K562 (cell line): Measurements from ENCODE around the gene ADGRA1. TPM values are rescaled to one million over a fixed set of nuclear protein-coding genes. Genes with fewer than 3 reads are reported as not detected.

Experiments
- ATAC-seq: fragments of 200-7000 bp; cut with Tn5 transposase; 3 replicates; pipeline ENCODE4 v1.9.1; 2020; ENCODE audit warnings: moderate library complexity
- BruUV-seq: library from RNA; stranded (reverse); fragments of 400-500 nt; replicated peaks from 2 replicates; lab custom pipeline; 2021; lab: Mats Ljungman, UMichigan
- CTCF ChIA-PET: fragments of 300-600 bp; formaldehyde crosslinking; extraction: SDS; loops from one replicate; lab custom pipeline; 2021; ENCODE audit warnings: low intra/inter-chr PET ratio; lab: Yijun Ruan, JAX
- POLR2A ChIA-PET: fragments of 300-600, 350-650 bp; sonication (Branson Sonifier 250); formaldehyde crosslinking; extraction: SDS; loops from one replicate; lab custom pipeline; 2021; ENCODE audit warnings: antibody characterized with exemption, inconsistent platforms; lab: Yijun Ruan, JAX
- DNase-seq, 4 experiments: peaks; one replicate each; pipeline versions ENCODE4 v3.0.0 to v3.0.0-alpha.2; 2011 to 2018; ENCODE audit warnings: low spot score in 3 of 4, mixed read lengths in 3 of 4; ENCODE audit errors: extremely low read depth in 1 of 4
- FAIRE-seq: peaks from 2 replicates; lab custom pipeline; 2011; peaks lifted over from hg19 to GRCh38; lab: Jason Lieb, UNC
- H2AFZ ChIP-seq: 2 replicates; pipeline ENCODE4 v1.6.0; 2011; ENCODE audit warnings: low read depth, low read length, control low read depth, inconsistent platforms
- H3K27ac ChIP-seq: fragments of 200-600 bp; 3 replicates; pipeline ENCODE4 v1.8.0; 2011; ENCODE audit warnings: low read depth, mild to moderate bottlenecking, control low read depth, inconsistent platforms, low read length, moderate library complexity, mixed read lengths; ENCODE audit errors: extremely low read depth
- H3K27me3 ChIP-seq, 2 experiments: fragments of 300-600 bp in 1 of 2; 2 replicates in 1 of 2; 3 replicates in 1 of 2; pipeline versions ENCODE4 v1.6.0 to v1.8.0; 2011; ENCODE audit warnings: inconsistent platforms in 2 of 2, low read length in 2 of 2, mild to moderate bottlenecking in 1 of 2, mixed read lengths in 1 of 2, moderate library complexity in 1 of 2; ENCODE audit not compliant: control insufficient read depth in 2 of 2, insufficient read depth in 2 of 2
- H3K36me3 ChIP-seq: fragments of 300-600 bp; 3 replicates; pipeline ENCODE4 v1.8.0; 2011; ENCODE audit warnings: mild to moderate bottlenecking, low read length, inconsistent platforms; ENCODE audit not compliant: control insufficient read depth, insufficient read depth
- H3K4me1 ChIP-seq, 2 experiments: fragments of 200-600 bp in 1 of 2; replicated peaks in 1 of 2; 2 replicates in 1 of 2; 3 replicates in 1 of 2; pipeline versions ENCODE4 v1.5.1 to v1.8.0; 2011; ENCODE audit warnings: inconsistent platforms in 2 of 2, low read length in 2 of 2, mild to moderate bottlenecking in 1 of 2, mixed read lengths in 1 of 2, moderate library complexity in 1 of 2; ENCODE audit not compliant: control insufficient read depth in 2 of 2, insufficient read depth in 2 of 2
- H3K4me2 ChIP-seq: 2 replicates; pipeline ENCODE4 v1.6.1; 2011; ENCODE audit warnings: low read length, control low read depth, inconsistent platforms, mixed read lengths; ENCODE audit not compliant: insufficient read depth
- H3K4me3 ChIP-seq: fragments of 200-600 bp; sonication (generic), shearing (Covaris generic); 2 replicates; pipeline ENCODE4 v1.5.1; 2016; ENCODE audit warnings: control low read depth, inconsistent platforms
- H3K79me2 ChIP-seq: fragments of 200-600 bp; 3 replicates; pipeline ENCODE4 v1.8.0; 2011; ENCODE audit warnings: low read length, inconsistent platforms; ENCODE audit not compliant: control insufficient read depth, insufficient read depth
- H3K9ac ChIP-seq, 2 experiments: 2 replicates each; pipeline versions ENCODE4 v1.6.0 to v1.6.1; 2011; ENCODE audit warnings: low read depth in 2 of 2, low read length in 2 of 2, control low read depth in 1 of 2, inconsistent platforms in 1 of 2, mild to moderate bottlenecking in 1 of 2, mixed read lengths in 1 of 2; ENCODE audit not compliant: insufficient read depth in 1 of 2
- H3K9me1 ChIP-seq: one replicate; pipeline ENCODE4 v1.6.0; 2011; ENCODE audit warnings: inconsistent platforms, mild to moderate bottlenecking, low read length, moderate library complexity; ENCODE audit not compliant: control insufficient read depth, insufficient read depth
- H3K9me3 ChIP-seq: replicated peaks from 2 replicates; pipeline ENCODE4 v1.5.1; 2011; ENCODE audit warnings: low read depth, low read length, inconsistent platforms; ENCODE audit not compliant: control insufficient read depth, insufficient read depth
- H4K20me1 ChIP-seq: replicated peaks from 2 replicates; pipeline ENCODE4 v1.6.1; 2011; ENCODE audit warnings: low read length, inconsistent platforms, mixed read lengths; ENCODE audit not compliant: control insufficient read depth, insufficient read depth
- HDAC8 ChIP-seq: fragments of 450-650 bp; IDR thresholded peaks from 2 replicates; pipeline ENCODE4 v1.6.1; 2016; ENCODE audit warnings: mild to moderate bottlenecking, missing genetic modification characterization, moderate library complexity, missing compliant biosample characterization
- SRSF3 ChIP-seq: fragments of 200-400 bp; formaldehyde crosslinking; IDR thresholded peaks from 2 replicates; pipeline ENCODE4 v1.6.1; 2016; ENCODE audit warnings: mild to moderate bottlenecking, low read length, moderate library complexity; ENCODE audit not compliant: insufficient read depth
- ZNF444 ChIP-seq: fragments of 250-450 bp; sonication (Bioruptor Pico); IDR thresholded peaks from 2 replicates; pipeline ENCODE4 v1.4.0; 2020; ENCODE audit warnings: mild to moderate bottlenecking, moderate library complexity
- WGBS: fragments of 100-300 bp; shearing (Covaris generic); methylation state at CpG from one replicate; pipeline ENCODE4 v1.1.6; 2016; ENCODE audit warnings: low coverage, mixed read lengths; ENCODE audit not compliant: insufficient coverage; ENCODE audit errors: missing lambda C conversion rate; 5-methylcytosine and 5-hydroxymethylcytosine counted together
- in situ Hi-C: fragments of 300-500 bp; cut with MboI; formaldehyde crosslinking; loops from 4 replicates; pipeline ENCODE4 v1.15.0; 2018; ENCODE audit warnings: inconsistent platforms, mixed read lengths
- intact Hi-C: fragments of 100-400 bp; cut with micrococcal nuclease; formaldehyde crosslinking; loops from 2 replicates; pipeline ENCODE4 v1.14.2; 2022
- polyA plus RNA-seq, 8 experiments: library from polyadenylated mRNA; depleted of rRNA in 4 of 8; stranded (reverse) in 5 of 8; unstranded in 3 of 8; fragments of >200 nt; fragmentation: Nextera tagmentation in 2 of 8; fragmentation: Illumina TruSeq in 1 of 8; extraction: Ambion mirVana in 2 of 8; extraction: Trizol in 1 of 8; gene quantifications; 2 replicates each; pipeline versions ENCODE4 v1.2.1 to v1.2.3, GENCODE V29; 2011 to 2014; ENCODE audit warnings: inconsistent platforms in 1 of 8, missing spikeins in 1 of 8
- total RNA-seq, 7 experiments: library from RNA; depleted of rRNA in 6 of 7; stranded (reverse); fragments of >200 nt in 6 of 7; fragmentation: Illumina TruSeq in 2 of 7; extraction: Trizol in 2 of 7; gene quantifications; 2 replicates each; pipeline versions ENCODE4 v1.2.1 to v1.2.3, GENCODE V29; 2011 to 2021; ENCODE audit warnings: low replicate concordance in 1 of 7
- TF ChIP-seq, protein P1 (sequence below): IDR thresholded peaks from 3 replicates; pipeline ENCODE4 v1.6.1; 2011; ENCODE audit warnings: borderline replicate concordance, mild to moderate bottlenecking, moderate library complexity; ENCODE audit not compliant: insufficient read length; ENCODE audit errors: extremely low read depth

ADGRA1 gene
- total and polyA plus RNA-seq, 9 of the 15 experiments (the other 6 are each of a cell fraction or from before 2014, with no cell fraction given), result not detected

DNA sequence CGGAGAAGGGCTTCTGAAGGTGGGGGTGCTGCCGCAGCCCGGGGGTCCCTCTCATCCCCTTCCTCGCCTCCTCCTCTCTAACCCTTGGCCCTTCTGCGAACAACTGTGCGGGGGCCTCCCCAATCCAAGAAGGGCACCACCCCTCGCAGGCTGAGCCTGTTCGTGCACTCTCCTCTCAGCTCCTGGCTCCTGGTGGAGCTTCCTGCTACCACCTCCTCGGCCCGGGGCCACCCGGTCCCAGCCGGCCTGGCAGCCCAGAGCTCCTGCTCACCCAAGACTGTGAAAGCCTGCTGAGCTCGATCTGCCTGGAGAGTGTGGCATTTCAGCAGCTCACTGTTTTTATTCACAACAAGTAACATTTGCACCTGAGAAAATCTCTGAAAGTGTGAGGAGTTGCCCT lies 2.4 kb downstream of the ADGRA1 start:
- Histone ChIP-seq H3K9me1 (peaks cover 2% of the 10 kb centered on the region), H3K4me3 (no peak overlapping the region), H3K36me3 (no peaks in the 10 kb centered on the region), H3K27ac (no peak overlapping the region), H2AFZ (no peak overlapping the region), H4K20me1 (0 out of 2 replicates have a peak, but pooled peaks cover 6% of the 10 kb centered on the region), H3K9ac (no peak overlapping the region), H3K9me3 (no peaks in the 10 kb centered on the region), H3K79me2 (no peaks in the 10 kb centered on the region), H3K27me3 (peaks cover 2 to 76% of the 10 kb centered on the region in 2 experiments; a peak in 3 of 5 replicates), H3K4me2 (no peak overlapping the region), H3K4me1 (peaks cover 0 to 7% of the 10 kb centered on the region in 2 experiments; a peak in 1 of 5 replicates)
- BruUV-seq, result no TSS peak
- intact Hi-C loops, result no loop called here
- in situ Hi-C loops, result no loop called here
- ChIA-PET CTCF (no interaction called here), POLR2A (no interaction called here)
- DNase-seq (no peak), ATAC-seq (no peak), FAIRE-seq (no peak)
- TF ChIP-seq ZNF444 (CRISPR knock-in tag), result no peak
- TF ChIP-seq, protein P1, sequence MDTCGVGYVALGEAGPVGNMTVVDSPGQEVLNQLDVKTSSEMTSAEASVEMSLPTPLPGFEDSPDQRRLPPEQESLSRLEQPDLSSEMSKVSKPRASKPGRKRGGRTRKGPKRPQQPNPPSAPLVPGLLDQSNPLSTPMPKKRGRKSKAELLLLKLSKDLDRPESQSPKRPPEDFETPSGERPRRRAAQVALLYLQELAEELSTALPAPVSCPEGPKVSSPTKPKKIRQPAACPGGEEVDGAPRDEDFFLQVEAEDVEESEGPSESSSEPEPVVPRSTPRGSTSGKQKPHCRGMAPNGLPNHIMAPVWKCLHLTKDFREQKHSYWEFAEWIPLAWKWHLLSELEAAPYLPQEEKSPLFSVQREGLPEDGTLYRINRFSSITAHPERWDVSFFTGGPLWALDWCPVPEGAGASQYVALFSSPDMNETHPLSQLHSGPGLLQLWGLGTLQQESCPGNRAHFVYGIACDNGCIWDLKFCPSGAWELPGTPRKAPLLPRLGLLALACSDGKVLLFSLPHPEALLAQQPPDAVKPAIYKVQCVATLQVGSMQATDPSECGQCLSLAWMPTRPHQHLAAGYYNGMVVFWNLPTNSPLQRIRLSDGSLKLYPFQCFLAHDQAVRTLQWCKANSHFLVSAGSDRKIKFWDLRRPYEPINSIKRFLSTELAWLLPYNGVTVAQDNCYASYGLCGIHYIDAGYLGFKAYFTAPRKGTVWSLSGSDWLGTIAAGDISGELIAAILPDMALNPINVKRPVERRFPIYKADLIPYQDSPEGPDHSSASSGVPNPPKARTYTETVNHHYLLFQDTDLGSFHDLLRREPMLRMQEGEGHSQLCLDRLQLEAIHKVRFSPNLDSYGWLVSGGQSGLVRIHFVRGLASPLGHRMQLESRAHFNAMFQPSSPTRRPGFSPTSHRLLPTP, result no peak
- no peak for TF ChIP-seq SRSF3
- no peak for TF ChIP-seq HDAC8 (tag)
- WGBS, result 0% methylated on average over 9 of the region's 13 CpGs
